Activated CD4-positive, alpha-beta memory T cell treated with anti-CD3 and anti-CD28 coated beads for 36 hours (primary cell): ENCODE measurements around the gene CAMKMT. TPM values are rescaled to one million over a fixed set of nuclear protein-coding genes. Genes with fewer than 3 reads are reported as not detected.

Experiments
- CTCF ChIA-PET: fragments of 350-600 bp; sonication (Branson Sonifier 250); formaldehyde crosslinking; loops from one replicate; lab custom pipeline; 2021; ENCODE audit warnings: antibody characterized with exemption, inconsistent platforms; lab: Charles Lee
- POLR2A ChIA-PET: fragments of 350-600 bp; sonication (Branson Sonifier 250); formaldehyde crosslinking; loops from one replicate; lab custom pipeline; 2021; ENCODE audit warnings: antibody characterized with exemption; lab: Charles Lee
- DNase-seq: peaks from one replicate; pipeline ENCODE4 v3.0.0-alpha.2; 2020
- H3K27ac Mint-ChIP-seq: one replicate; pipeline ENCODE4 v1.8.0; 2021; ENCODE audit warnings: mixed read lengths
- H3K27me3 Mint-ChIP-seq: one replicate; pipeline ENCODE4 v1.8.0; 2021; ENCODE audit warnings: mixed read lengths
- H3K36me3 Mint-ChIP-seq: one replicate; pipeline ENCODE4 v1.8.0; 2021; ENCODE audit warnings: mixed read lengths
- H3K4me1 Mint-ChIP-seq: one replicate; pipeline ENCODE4 v1.8.0; 2021; ENCODE audit warnings: low read depth, mixed read lengths
- H3K4me3 Mint-ChIP-seq: one replicate; pipeline ENCODE4 v1.8.0; 2021; ENCODE audit warnings: mild to moderate bottlenecking, mixed read lengths
- H3K9me3 Mint-ChIP-seq: one replicate; pipeline ENCODE4 v1.8.0; 2021; ENCODE audit warnings: mixed read lengths
- intact Hi-C: fragments of 100-400 bp; cut with micrococcal nuclease; formaldehyde crosslinking; loops from one replicate; pipeline ENCODE4 v1.15.1; 2023
- total RNA-seq, 2 experiments: library from RNA; stranded (reverse); gene quantifications; one replicate each; pipeline ENCODE4 v1.2.3, GENCODE V29; 2021

The CAMKMT gene
- total RNA-seq, 2 experiments from 2014 or later, result 9.3 to 11.3 TPM

GRCh38 chr2:44614940-44615339, 253.2 kb downstream of the CAMKMT start:
- DNase-seq, result no peak
- Mint-ChIP-seq H3K27me3 (no peaks in the 10 kb centered on the region), H3K27ac (no peak overlapping the region), H3K36me3 (no peaks in the 10 kb centered on the region), H3K4me3 (no peak overlapping the region), H3K9me3 (peaks cover 4% of the 10 kb centered on the region), H3K4me1 (peaks cover 6% of the 10 kb centered on the region)
- ChIA-PET POLR2A (no interaction called here), CTCF (no interaction called here)
- intact Hi-C loops, result loop anchor here (5.0 kb wide), 1 partner anchor 882 kb away; no protein-coding TSS in a partner anchor

- POLR2A ChIA-PET, result interaction anchor here (0.5 to 2.0 kb wide), 2 partner anchors 37 to 403 kb away, joined by 5 to 11 read pairs; no protein-coding TSS in a partner anchor
- intact Hi-C loops, result loop anchor here (1.0 to 5.0 kb wide), 3 partner anchors 37 to 881 kb away; no protein-coding TSS in a partner anchor
- H3K36me3 Mint-ChIP-seq, result no peaks in the 10 kb centered on the region
- CTCF ChIA-PET, result interaction anchor here (1.1 to 1.7 kb wide), 4 partner anchors 32 to 339 kb away, joined by 3 to 11 read pairs (median 7); no protein-coding TSS in a partner anchor
- H3K9me3 Mint-ChIP-seq, result peaks cover 4% of the 10 kb centered on the region
- no peak overlapping the region for H3K27ac Mint-ChIP-seq
- no peaks in the 10 kb centered on the region for H3K27me3 Mint-ChIP-seq
- no peak overlapping the region for H3K4me3 Mint-ChIP-seq
- H3K4me1 Mint-ChIP-seq, result peaks cover 6% of the 10 kb centered on the region
- DNase-seq, result no peak
Observed at GRCh38 chr2:44615950-44616518, 254.3 kb downstream of the CAMKMT start.

GRCh38 chr2:44616667-44617155, 255.0 kb downstream of the CAMKMT start:
- POLR2A ChIA-PET, result interaction anchor here (2.0 kb wide), 1 partner anchor 38 kb away, joined by 11 read pairs; no protein-coding TSS in a partner anchor
- intact Hi-C loops, result loop anchor here (1.0 to 5.0 kb wide), 3 partner anchors 37 to 881 kb away; no protein-coding TSS in a partner anchor
- DNase-seq, result no peak

DNA sequence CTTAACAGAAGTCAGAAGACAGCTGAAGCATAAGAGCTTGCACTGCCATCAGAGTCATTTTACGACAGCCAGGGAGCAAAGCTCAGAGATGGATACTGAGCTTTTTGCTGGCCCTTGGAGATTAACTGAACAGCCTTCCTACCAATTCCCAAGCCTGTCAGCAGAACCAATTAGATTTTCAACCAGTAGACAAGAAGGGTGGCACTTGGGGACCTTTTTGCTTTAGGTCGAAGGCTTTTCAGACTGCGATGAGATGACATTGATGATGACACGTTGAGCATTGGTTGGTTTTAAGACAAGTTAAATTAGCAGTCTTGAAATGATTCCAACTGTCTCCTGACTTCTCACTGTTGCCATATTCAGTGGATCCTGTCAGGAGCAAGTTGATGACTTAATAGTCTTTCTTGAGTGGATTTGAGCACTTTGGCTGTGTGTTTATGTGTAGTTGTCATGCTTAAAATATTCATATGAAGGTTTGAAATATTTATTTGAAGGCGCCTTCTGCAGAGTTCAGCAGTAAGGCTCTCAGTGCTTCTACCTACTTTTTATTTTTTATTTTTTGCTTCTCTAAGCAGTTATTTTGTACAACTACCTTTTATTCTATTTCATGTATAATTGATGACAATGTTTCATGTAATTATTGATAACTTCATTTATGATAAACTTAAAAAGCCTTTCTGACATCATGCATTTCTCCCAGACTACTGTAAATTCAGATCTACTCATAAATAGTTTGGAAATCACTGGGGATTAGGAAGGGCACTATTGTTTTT, 256.7 kb downstream of the CAMKMT start:
- intact Hi-C loops, result loop anchor here (5.0 kb wide), 1 partner anchor 879 kb away; no protein-coding TSS in a partner anchor
- Mint-ChIP-seq H3K9me3 (no peaks in the 10 kb centered on the region), H3K4me1 (peaks cover 6% of the 10 kb centered on the region), H3K27me3 (no peaks in the 10 kb centered on the region), H3K36me3 (no peaks in the 10 kb centered on the region), H3K4me3 (no peak overlapping the region), H3K27ac (no peak overlapping the region)
- CTCF ChIA-PET, result no interaction called here
- POLR2A ChIA-PET, result no interaction called here
- DNase-seq, result no peak

More at GRCh38 chr2:44616667-44617155, 255.0 kb downstream of the CAMKMT start:
- H3K27ac Mint-ChIP-seq, result no peak overlapping the region
- CTCF ChIA-PET, result interaction anchor here (1.1 to 1.7 kb wide), 4 partner anchors 33 to 339 kb away, joined by 3 to 11 read pairs (median 7); no protein-coding TSS in a partner anchor
- no peaks in the 10 kb centered on the region for H3K27me3 Mint-ChIP-seq
- peaks cover 6% of the 10 kb centered on the region for H3K4me1 Mint-ChIP-seq
- no peak overlapping the region for H3K4me3 Mint-ChIP-seq
- H3K36me3 Mint-ChIP-seq, result no peaks in the 10 kb centered on the region
- peaks cover 2% of the 10 kb centered on the region for H3K9me3 Mint-ChIP-seq

DNA sequence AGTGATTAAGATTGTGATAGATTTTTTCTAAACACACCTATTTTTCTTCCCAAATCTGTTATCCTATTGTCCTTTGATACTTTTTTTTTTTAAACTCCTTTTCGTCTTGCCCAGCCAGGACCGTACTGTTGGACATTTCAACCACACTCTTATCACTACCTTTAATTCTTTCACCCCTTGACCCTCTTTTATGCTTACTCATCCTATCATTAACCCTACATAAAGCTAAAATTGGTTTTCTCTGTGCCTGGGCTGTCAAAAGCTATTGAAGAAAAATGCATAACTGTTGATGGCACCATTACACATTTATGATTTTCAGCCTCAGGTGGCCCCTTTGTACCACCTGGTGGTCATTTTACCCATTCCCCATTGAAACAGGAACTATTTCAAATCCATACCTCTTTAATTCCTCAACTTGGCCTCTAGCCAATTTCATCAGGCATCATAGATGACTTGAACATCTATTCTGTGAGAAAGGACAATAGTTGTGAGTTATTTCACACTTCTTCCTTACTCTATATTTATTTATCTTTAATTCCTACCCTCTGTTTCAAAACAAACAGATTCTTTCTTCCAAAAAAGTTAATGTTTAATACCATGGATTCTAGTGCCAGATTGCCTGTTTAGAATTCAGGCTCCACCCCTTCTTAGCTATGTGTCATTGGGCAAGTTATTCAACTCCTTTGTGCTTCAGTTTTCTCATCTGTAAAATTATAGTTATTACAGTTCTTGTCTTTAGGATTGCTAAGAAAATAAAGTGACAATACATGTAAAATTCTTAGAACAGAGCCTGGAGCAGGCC, 258.6 kb downstream of the CAMKMT start:
- Mint-ChIP-seq H3K27ac (no peak overlapping the region), H3K36me3 (no peaks in the 10 kb centered on the region), H3K9me3 (no peaks in the 10 kb centered on the region), H3K27me3 (no peaks in the 10 kb centered on the region), H3K4me1 (peaks cover 3% of the 10 kb centered on the region), H3K4me3 (no peak overlapping the region)
- CTCF ChIA-PET, result no interaction called here
- DNase-seq, result no peak
- POLR2A ChIA-PET, result interaction anchor here (0.6 kb wide), 1 partner anchor 225 kb away, joined by 3 read pairs; no protein-coding TSS in a partner anchor
- intact Hi-C loops, result no loop called here

DNA sequence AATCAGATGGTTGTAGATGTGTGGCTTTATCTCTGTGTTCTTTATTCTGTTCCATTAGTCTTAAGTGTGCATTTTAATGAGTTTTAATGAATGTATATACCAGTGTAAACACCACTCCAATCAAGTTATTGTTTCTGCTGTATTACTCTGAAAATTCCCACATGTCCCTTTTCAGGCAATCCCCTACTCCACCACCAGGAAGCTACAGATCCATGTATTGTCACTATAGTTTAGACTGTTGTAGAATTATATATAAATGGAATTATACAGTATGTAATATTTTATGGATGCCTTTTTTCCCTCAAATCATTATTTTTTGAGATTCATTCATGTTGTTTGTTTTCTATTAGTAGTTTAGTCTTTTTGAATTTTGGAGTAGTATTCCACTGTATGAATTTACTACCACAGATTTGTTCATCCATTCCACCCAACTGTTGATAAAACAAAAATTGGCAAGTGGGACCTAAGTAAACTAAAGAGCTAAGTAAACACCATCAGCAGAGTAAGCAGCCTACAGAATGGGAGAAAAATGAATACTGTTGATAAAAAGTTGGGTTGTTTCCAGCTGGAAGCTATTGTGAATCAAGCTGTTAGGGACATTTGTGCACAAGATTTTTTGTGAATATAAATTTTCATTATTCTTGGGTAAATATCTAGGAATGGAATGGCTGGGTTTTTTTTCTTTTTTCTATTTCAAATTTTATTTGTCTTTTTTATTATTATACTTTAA, 262.0 kb downstream of the CAMKMT start:
- ChIA-PET POLR2A (no interaction called here), CTCF (interaction anchor here (0.5 kb wide), 1 partner anchor 64 kb away, joined by 3 read pairs; no protein-coding TSS in a partner anchor)
- H3K4me3 Mint-ChIP-seq, result no peak overlapping the region

DNA sequence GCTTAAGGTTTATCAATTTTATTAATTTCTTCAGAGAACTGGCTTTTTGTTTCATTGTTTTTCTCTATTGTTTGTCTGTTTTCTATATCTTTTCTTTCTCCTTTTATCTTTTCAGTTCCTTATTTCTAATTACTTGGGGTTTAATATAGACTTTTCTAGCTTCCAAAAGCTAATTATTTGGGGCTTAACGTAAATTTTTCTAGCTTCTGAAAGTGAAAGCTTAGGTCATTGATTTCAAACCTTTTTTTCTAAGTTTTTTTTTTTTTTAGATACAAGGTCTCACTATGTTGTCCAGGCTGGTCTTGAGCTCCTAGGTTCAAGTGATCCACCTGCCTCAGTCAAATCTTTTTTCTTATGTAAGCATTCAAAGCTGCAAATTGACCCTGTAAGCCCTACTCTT, 266.6 kb downstream of the CAMKMT start:
- CTCF ChIA-PET, result no interaction called here
- H3K4me3 Mint-ChIP-seq, result no peak overlapping the region
- no peak for DNase-seq

More for the DNA sequence above, 262.0 kb downstream of the CAMKMT start:
- Mint-ChIP-seq H3K36me3 (no peaks in the 10 kb centered on the region), H3K9me3 (no peaks in the 10 kb centered on the region), H3K27me3 (no peaks in the 10 kb centered on the region), H3K27ac (no peak overlapping the region), H3K4me1 (no peaks in the 10 kb centered on the region)
- intact Hi-C loops, result no loop called here
- DNase-seq, result no peak

GRCh38 chr2:44632931-44633689, 271.4 kb downstream of the CAMKMT start:
- ChIA-PET POLR2A (no interaction called here), CTCF (interaction anchor here (2.4 kb wide), 1 partner anchor 154 kb away, joined by 6 read pairs; no protein-coding TSS in a partner anchor)
- no peak for DNase-seq
- intact Hi-C loops, result no loop called here
- peaks cover 6% of the 10 kb centered on the region for H3K4me1 Mint-ChIP-seq
- H3K4me3 Mint-ChIP-seq, result no peak overlapping the region
- no peaks in the 10 kb centered on the region for H3K27me3 Mint-ChIP-seq
- H3K36me3 Mint-ChIP-seq, result peaks cover 9% of the 10 kb centered on the region
- no peak overlapping the region for H3K27ac Mint-ChIP-seq
- peaks cover 12% of the 10 kb centered on the region for H3K9me3 Mint-ChIP-seq

More for the DNA sequence above, 266.6 kb downstream of the CAMKMT start:
- Mint-ChIP-seq H3K27me3 (no peaks in the 10 kb centered on the region), H3K27ac (no peak overlapping the region), H3K9me3 (peaks cover 8% of the 10 kb centered on the region), H3K36me3 (peaks cover 6% of the 10 kb centered on the region), H3K4me1 (peaks cover 2% of the 10 kb centered on the region)
- POLR2A ChIA-PET, result no interaction called here
- intact Hi-C loops, result no loop called here

DNA sequence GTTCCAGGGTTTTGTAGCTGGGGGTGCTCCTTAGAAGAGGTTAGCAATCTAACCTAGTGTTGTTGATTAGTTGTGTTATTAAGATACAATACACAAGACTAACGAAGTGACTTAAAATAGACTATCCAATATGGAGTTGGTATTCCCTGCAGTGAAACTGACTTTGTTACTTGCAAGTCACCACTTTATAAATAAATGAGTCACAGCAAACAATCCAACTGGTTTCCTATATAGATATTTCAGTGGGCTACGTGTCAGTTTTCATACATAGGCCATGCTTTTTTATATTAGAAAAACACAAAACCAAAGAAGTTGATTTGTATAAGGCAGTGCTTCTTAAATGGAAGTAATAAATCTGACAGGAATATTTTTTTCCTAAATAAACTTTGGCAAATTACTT, 274.0 kb downstream of the CAMKMT start:
- Mint-ChIP-seq H3K9me3 (peaks cover 12% of the 10 kb centered on the region), H3K4me1 (peaks cover 6% of the 10 kb centered on the region), H3K4me3 (no peak overlapping the region), H3K27ac (no peak overlapping the region), H3K27me3 (no peaks in the 10 kb centered on the region), H3K36me3 (peaks cover 8% of the 10 kb centered on the region)
- DNase-seq, result no peak
- ChIA-PET CTCF (interaction anchor here (2.4 kb wide), 1 partner anchor 156 kb away, joined by 6 read pairs; no protein-coding TSS in a partner anchor), POLR2A (no interaction called here)
- intact Hi-C loops, result no loop called here

DNA sequence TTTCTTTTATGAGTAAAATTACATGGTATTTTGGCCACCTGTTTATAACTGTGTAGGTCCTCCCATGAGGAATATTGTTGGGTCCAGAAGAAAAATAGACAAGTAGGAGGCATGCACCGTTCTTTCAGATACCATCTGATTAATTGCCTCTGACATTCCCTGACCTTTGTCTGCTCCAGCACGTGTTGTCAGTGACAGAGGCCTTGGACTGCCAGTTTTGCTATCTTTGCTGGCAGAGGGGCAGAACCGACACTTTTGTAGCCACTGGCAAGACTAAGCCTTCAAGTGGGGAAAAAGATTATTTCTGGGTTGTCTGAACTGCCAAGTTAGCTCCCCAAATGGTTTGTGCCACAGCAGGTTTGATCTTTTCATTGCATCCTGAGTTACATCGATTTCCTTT, 276.9 kb downstream of the CAMKMT start:
- no peaks in the 10 kb centered on the region for H3K27me3 Mint-ChIP-seq
- CTCF ChIA-PET, result no interaction called here

More for the DNA sequence above, 276.9 kb downstream of the CAMKMT start:
- Mint-ChIP-seq H3K4me1 (peaks cover 4% of the 10 kb centered on the region), H3K27ac (no peak overlapping the region), H3K4me3 (no peak overlapping the region), H3K36me3 (peaks cover 4% of the 10 kb centered on the region), H3K9me3 (peaks cover 4% of the 10 kb centered on the region)
- intact Hi-C loops, result no loop called here
- POLR2A ChIA-PET, result no interaction called here
- DNase-seq, result no peak
